ENCODE data around the gene PDGFD. TPM values are rescaled to one million over a fixed set of nuclear protein-coding genes. Genes with fewer than 3 reads are reported as not detected.

PDGFD gene
- total RNA-seq, 1 donor from 2014 or later: 0.45 TPM

DNA sequence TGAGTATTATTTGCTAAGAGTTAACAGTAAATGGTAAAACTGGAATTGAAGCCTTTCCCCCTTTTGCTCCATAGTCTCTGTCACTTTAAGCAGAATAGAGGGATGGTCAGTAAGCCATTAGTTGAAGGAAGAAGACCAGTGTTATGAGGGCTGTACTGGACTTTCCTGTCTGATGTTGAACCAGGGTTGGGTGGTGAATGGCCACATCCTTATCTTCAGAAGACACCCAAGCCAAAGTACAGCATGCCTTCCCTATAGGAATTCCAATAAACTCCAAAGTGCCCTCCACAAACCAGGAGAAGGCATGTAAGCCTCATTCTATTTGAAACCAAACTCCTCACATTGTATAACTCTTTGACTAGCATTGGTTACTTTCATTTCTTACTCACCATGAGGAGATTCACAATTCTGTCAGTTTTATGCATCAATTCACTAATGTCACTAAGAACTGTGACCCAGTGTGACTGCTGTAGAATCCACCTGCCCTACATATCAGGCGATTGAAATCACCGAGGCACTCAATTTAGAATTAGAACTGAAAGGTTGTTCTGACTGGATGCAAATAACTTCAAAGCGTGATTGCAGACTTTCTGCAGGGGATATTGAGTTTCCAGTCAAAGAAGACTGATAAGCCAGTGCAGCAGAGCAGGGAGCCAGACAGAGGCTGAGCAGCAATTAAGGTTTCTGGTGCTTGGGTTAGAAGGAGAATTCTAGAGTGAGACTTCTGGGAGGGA lies 234.6 kb downstream of the PDGFD start:
- Mint-ChIP-seq H3K27ac (ENCODE audit: unreplicated experiment) (no peak overlapping the region), H3K4me3 (ENCODE audit: unreplicated experiment) (no peak overlapping the region), H3K4me1 (ENCODE audit: low read depth) (peaks cover 5% of the 10 kb centered on the region), H3K9me3 (ENCODE audit: low read depth) (no peaks in the 10 kb centered on the region), H3K36me3 (ENCODE audit: low read depth) (no peaks in the 10 kb centered on the region), H3K27me3 (ENCODE audit: low read depth) (no peaks in the 10 kb centered on the region)
- DNase-seq (ENCODE audit: low spot score): no peak
- TF ChIP-seq, protein P1, sequence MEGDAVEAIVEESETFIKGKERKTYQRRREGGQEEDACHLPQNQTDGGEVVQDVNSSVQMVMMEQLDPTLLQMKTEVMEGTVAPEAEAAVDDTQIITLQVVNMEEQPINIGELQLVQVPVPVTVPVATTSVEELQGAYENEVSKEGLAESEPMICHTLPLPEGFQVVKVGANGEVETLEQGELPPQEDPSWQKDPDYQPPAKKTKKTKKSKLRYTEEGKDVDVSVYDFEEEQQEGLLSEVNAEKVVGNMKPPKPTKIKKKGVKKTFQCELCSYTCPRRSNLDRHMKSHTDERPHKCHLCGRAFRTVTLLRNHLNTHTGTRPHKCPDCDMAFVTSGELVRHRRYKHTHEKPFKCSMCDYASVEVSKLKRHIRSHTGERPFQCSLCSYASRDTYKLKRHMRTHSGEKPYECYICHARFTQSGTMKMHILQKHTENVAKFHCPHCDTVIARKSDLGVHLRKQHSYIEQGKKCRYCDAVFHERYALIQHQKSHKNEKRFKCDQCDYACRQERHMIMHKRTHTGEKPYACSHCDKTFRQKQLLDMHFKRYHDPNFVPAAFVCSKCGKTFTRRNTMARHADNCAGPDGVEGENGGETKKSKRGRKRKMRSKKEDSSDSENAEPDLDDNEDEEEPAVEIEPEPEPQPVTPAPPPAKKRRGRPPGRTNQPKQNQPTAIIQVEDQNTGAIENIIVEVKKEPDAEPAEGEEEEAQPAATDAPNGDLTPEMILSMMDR (IDR thresholded peaks at IDR 0.05): no peak

DNA sequence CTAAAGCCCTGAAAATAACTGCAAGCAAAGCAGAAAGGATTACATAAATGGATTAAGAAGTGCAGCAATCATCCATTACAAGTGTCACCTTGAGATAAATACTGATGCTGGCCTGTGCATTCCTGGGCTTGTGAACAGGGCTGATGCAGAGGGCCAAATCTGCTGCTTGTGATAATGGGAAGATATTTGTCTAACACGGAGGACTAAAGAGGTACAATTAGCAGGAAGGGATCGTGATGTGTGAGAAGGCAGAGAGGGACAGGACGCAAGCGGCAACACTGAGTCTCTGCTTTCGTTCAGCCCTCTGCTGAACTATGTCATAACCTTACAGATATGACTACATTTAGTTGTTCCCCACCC lies 235.2 kb downstream of the PDGFD start:
- Mint-ChIP-seq H3K4me3 (ENCODE audit: unreplicated experiment) (no peak overlapping the region), H3K27me3 (ENCODE audit: low read depth) (no peaks in the 10 kb centered on the region), H3K9me3 (ENCODE audit: low read depth) (no peaks in the 10 kb centered on the region), H3K4me1 (ENCODE audit: low read depth) (peaks cover 10% of the 10 kb centered on the region), H3K36me3 (ENCODE audit: low read depth) (no peaks in the 10 kb centered on the region), H3K27ac (ENCODE audit: unreplicated experiment) (no peak overlapping the region)
- no peak for DNase-seq (ENCODE audit: low spot score)
- TF ChIP-seq, protein P1 (IDR thresholded peaks at IDR 0.05): no peak

DNA sequence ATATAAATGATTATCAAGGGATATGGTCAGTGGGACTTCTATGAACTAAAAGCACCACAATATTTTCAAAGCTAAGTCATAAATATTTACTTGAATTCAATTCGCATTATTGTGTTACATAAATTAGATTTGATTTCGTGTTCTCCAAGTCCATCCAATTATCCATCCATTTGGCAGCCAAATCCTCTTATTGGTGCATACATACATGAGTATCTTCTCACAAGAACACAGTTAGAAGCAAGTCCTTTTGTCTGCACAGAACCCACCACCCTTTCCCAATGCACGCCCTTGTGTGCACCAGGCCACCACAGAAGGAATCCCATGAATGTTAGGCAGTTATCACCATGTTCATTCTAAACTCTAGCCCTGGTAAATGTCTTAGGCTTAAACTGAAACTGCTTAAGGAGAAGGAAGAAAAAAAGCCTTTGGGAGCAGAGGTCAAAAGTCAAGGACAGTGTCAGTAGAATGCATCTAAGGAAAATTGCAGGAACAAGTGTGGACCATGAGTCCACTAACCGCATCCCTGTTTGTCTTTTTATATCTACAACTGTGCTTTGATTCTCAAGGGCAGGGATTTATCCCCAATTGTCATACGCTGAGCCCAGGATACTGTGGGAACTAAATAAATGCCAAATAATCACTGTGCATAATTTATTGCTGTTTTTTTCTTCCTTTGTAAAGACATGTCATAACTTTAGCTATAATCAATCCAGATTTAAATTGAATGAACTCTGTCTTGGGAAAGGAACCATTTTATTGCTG lies 235.7 kb downstream of the PDGFD start:
- Mint-ChIP-seq H3K27me3 (ENCODE audit: low read depth) (no peaks in the 10 kb centered on the region), H3K9me3 (ENCODE audit: low read depth) (no peaks in the 10 kb centered on the region), H3K4me3 (ENCODE audit: unreplicated experiment) (no peak overlapping the region), H3K4me1 (ENCODE audit: low read depth) (peaks cover 14% of the 10 kb centered on the region), H3K36me3 (ENCODE audit: low read depth) (no peaks in the 10 kb centered on the region), H3K27ac (ENCODE audit: unreplicated experiment) (no peak overlapping the region)
- DNase-seq (ENCODE audit: low spot score): no peak
- TF ChIP-seq, protein P1 (IDR thresholded peaks at IDR 0.05): no peak

DNA sequence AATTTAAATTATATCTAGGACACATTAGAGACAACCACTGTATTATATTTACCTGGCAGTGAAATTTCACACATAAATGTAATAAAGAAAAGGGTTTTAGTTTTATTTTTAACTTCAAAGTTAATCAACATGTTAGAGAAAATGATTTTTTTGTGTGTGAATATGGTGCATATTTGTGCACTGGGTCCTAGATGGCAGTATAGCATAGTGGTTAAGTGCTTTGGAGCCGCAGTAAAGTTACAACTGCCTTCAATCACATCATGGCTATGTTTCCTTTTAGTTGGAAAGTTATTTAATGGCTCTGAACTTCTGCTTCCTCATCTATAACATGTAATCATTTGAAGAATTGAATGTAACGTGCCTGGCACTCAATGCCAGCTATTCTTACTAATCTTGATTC lies 236.4 kb downstream of the PDGFD start:
- Mint-ChIP-seq H3K27me3 (ENCODE audit: low read depth) (no peaks in the 10 kb centered on the region), H3K27ac (ENCODE audit: unreplicated experiment) (no peak overlapping the region), H3K9me3 (ENCODE audit: low read depth) (no peaks in the 10 kb centered on the region), H3K4me1 (ENCODE audit: low read depth) (peaks cover 14% of the 10 kb centered on the region), H3K36me3 (ENCODE audit: low read depth) (no peaks in the 10 kb centered on the region), H3K4me3 (ENCODE audit: unreplicated experiment) (no peak overlapping the region)
- DNase-seq (ENCODE audit: low spot score): no peak
- TF ChIP-seq, protein P1 (IDR thresholded peaks at IDR 0.05): peak; percentile 59

DNA sequence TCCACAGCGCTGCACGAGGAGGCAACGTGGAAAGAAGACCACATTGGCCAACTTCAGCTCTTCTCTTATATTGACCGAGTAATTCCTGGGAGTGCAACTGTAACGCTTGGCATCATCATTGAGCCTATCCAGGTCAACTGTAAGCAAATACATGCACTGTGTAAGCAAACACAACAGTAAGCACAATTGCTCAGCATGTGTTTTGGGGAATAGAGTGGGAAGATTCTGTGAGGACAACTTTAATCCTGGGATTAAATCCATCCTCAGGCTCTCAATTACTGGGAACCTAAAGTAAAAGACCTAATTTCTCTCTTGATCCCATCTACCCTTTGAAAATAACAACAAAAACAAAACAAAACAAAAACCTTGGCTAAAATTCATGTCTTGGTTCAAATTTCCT lies 237.0 kb downstream of the PDGFD start:
- peaks cover 13% of the 10 kb centered on the region for H3K4me1 Mint-ChIP-seq (ENCODE audit: low read depth)
- no peaks in the 10 kb centered on the region for H3K27me3 Mint-ChIP-seq (ENCODE audit: low read depth)
- no peak overlapping the region for H3K4me3 Mint-ChIP-seq (ENCODE audit: unreplicated experiment)
- TF ChIP-seq, protein P1 (IDR thresholded peaks at IDR 0.05): no peak
- H3K36me3 Mint-ChIP-seq (ENCODE audit: low read depth): no peaks in the 10 kb centered on the region
- no peak for DNase-seq (ENCODE audit: low spot score)
- no peaks in the 10 kb centered on the region for H3K9me3 Mint-ChIP-seq (ENCODE audit: low read depth)
- H3K27ac Mint-ChIP-seq (ENCODE audit: unreplicated experiment): no peak overlapping the region
